DND-41 (cell line): ENCODE results near the gene HMGB2.

Source experiments
- ATAC-seq: fragments of 200-7000 bp; cut with Tn5 transposase; 3 replicates; pipeline ENCODE4 v1.9.1; 2021; ENCODE audit warnings: low read depth; ENCODE audit not compliant: insufficient read depth
- DNase-seq: peaks from one replicate; pipeline ENCODE4 v3.0.0-alpha.2; 2020
- H2AFZ ChIP-seq: 2 replicates; pipeline ENCODE4 v1.6.0; 2012; ENCODE audit warnings: low read depth, low read length
- H3K27ac ChIP-seq: 2 replicates; pipeline ENCODE4 v1.5.1; 2012; ENCODE audit warnings: low read length, inconsistent platforms
- H3K27me3 ChIP-seq: fragments of 200-600 bp; sonication (generic); 2 replicates; pipeline ENCODE4 v1.6.0; 2012; ENCODE audit warnings: low read length, mild to moderate bottlenecking, inconsistent platforms; ENCODE audit not compliant: insufficient read depth, poor library complexity
- H3K36me3 ChIP-seq: 2 replicates; pipeline ENCODE4 v1.5.1; 2012; ENCODE audit warnings: low read length, inconsistent platforms; ENCODE audit not compliant: insufficient read depth
- H3K4me1 ChIP-seq: 2 replicates; pipeline ENCODE4 v1.5.1; 2012; ENCODE audit warnings: mild to moderate bottlenecking, low read length; ENCODE audit not compliant: insufficient read depth
- H3K4me2 ChIP-seq: 2 replicates; pipeline ENCODE4 v1.6.0; 2012; ENCODE audit warnings: mild to moderate bottlenecking, moderate library complexity, low read length, inconsistent platforms; ENCODE audit not compliant: insufficient read depth
- H3K4me3 ChIP-seq, 2 experiments: fragments of 200-600 bp in 1 of 2; shearing (Covaris generic) in 1 of 2; 2 replicates each; pipeline ENCODE4 v1.5.1; 2012 to 2016; ENCODE audit warnings: inconsistent platforms in 2 of 2, low read length in 2 of 2, mild to moderate bottlenecking in 2 of 2, low read depth in 1 of 2, moderate library complexity in 1 of 2
- H3K79me2 ChIP-seq: 2 replicates; pipeline ENCODE4 v1.6.0; 2012; ENCODE audit warnings: low read length, inconsistent platforms; ENCODE audit not compliant: insufficient read depth
- H3K9ac ChIP-seq: 2 replicates; pipeline ENCODE4 v1.6.0; 2012; ENCODE audit warnings: low read depth, mild to moderate bottlenecking, inconsistent platforms, low read length, moderate library complexity
- H3K9me3 ChIP-seq: 2 replicates; pipeline ENCODE4 v1.5.1; 2012; ENCODE audit warnings: low read length, moderate library complexity, mild to moderate bottlenecking, inconsistent platforms; ENCODE audit not compliant: insufficient read depth, severe bottlenecking
- H4K20me1 ChIP-seq: 2 replicates; pipeline ENCODE4 v1.6.0; 2012; ENCODE audit warnings: low read length; ENCODE audit not compliant: insufficient read depth
- EZH2 ChIP-seq: IDR thresholded peaks from 3 replicates; pipeline ENCODE4 v1.6.1; 2012; ENCODE audit warnings: borderline replicate concordance, low read depth, mild to moderate bottlenecking, moderate library complexity, low read length, inconsistent platforms; ENCODE audit not compliant: severe bottlenecking
- TF ChIP-seq, protein P1 (sequence below): IDR thresholded peaks from 2 replicates; pipeline ENCODE4 v1.5.1; 2012; ENCODE audit warnings: borderline replicate concordance, low read length, moderate library complexity, mild to moderate bottlenecking; ENCODE audit not compliant: poor library complexity, severe bottlenecking; ENCODE audit errors: extremely low read depth

Gene HMGB2

DNA sequence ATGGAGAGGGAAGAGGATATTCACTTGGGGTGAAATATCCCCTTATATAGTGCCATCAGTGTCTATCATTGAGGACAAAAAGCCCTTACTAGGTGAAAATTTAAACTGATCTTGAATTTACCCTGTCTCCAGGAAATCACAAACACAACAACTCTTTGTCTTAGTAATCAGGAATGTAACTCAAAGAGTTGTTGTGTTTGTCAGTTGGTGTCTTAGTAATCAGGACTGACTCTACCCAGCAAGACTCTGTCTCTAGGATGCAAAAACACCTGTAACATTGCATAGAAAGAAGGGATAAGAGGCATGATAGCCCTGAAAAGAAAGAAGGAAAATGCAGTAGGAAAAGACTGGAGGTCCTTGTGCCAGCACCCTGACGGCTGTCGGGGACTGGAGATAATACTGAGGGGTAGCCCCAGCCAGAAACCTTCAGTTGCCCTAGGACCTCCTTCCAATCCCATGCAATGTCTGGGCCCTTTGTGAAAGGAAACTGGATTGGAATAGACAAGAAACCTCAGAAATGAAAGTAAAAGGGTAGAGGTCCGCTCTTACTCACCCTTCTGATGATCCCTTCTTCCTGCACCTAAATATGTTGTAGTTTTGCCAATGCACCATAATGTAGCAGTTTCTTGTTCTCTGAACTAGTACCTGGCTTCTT lies 45.3 kb downstream of the HMGB2 start:
- Histone ChIP-seq H4K20me1 (peaks cover 16% of the 10 kb centered on the region; the same call in 1 of the 2 replicates), H3K4me1 (no peaks in the 10 kb centered on the region), H3K4me2 (no peak overlapping the region), H3K27me3 (no peaks in the 10 kb centered on the region), H3K27ac (peak overlapping the region; percentile 48), H3K4me3 (no peak overlapping the region), H3K36me3 (peaks cover 24% of the 10 kb centered on the region), H3K79me2 (peaks cover 87% of the 10 kb centered on the region), H3K9me3 (peaks cover 13% of the 10 kb centered on the region), H3K9ac (no peak overlapping the region), H2AFZ (no peak overlapping the region)
- TF ChIP-seq EZH2: no peak
- TF ChIP-seq, protein P1, sequence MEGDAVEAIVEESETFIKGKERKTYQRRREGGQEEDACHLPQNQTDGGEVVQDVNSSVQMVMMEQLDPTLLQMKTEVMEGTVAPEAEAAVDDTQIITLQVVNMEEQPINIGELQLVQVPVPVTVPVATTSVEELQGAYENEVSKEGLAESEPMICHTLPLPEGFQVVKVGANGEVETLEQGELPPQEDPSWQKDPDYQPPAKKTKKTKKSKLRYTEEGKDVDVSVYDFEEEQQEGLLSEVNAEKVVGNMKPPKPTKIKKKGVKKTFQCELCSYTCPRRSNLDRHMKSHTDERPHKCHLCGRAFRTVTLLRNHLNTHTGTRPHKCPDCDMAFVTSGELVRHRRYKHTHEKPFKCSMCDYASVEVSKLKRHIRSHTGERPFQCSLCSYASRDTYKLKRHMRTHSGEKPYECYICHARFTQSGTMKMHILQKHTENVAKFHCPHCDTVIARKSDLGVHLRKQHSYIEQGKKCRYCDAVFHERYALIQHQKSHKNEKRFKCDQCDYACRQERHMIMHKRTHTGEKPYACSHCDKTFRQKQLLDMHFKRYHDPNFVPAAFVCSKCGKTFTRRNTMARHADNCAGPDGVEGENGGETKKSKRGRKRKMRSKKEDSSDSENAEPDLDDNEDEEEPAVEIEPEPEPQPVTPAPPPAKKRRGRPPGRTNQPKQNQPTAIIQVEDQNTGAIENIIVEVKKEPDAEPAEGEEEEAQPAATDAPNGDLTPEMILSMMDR: no peak
- ATAC-seq (peak; percentile 65; the same call in 2 of the 3 replicates), DNase-seq (no peak)

DNA sequence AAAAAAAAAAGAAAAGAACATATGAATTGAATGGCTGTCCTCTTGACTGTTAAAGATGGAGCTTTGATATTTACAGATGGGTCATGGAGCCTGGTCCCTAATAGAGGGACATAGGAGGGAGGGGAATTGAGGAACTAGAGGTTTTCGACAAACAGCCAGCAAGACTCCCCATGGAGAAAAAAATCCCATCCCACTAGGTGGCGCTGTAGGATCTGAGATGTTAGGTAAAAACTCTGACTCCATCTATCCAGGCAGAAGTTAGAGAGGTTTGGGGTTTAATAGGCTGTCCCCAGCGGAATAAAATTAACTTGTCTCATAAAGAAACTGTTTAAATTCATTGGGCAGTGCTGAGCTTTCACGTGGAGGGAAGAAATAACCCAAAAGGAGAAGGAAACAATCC lies 45.9 kb downstream of the HMGB2 start:
- no peak for TF ChIP-seq EZH2
- TF ChIP-seq, protein P1: peak; percentile 75
- Histone ChIP-seq H4K20me1 (peaks cover 16% of the 10 kb centered on the region; the same call in 1 of the 2 replicates), H3K27me3 (no peaks in the 10 kb centered on the region), H3K36me3 (peaks cover 19% of the 10 kb centered on the region), H3K27ac (peak overlapping the region; percentile 48; the same call in 1 of the 2 replicates), H3K4me1 (no peaks in the 10 kb centered on the region), H2AFZ (no peak overlapping the region), H3K4me3 (no peak overlapping the region), H3K4me2 (no peak overlapping the region), H3K9me3 (peaks cover 13% of the 10 kb centered on the region), H3K79me2 (peaks cover 87% of the 10 kb centered on the region), H3K9ac (no peak overlapping the region)
- DNase-seq: peak; percentile 74
- ATAC-seq: peak; percentile 77

DNA sequence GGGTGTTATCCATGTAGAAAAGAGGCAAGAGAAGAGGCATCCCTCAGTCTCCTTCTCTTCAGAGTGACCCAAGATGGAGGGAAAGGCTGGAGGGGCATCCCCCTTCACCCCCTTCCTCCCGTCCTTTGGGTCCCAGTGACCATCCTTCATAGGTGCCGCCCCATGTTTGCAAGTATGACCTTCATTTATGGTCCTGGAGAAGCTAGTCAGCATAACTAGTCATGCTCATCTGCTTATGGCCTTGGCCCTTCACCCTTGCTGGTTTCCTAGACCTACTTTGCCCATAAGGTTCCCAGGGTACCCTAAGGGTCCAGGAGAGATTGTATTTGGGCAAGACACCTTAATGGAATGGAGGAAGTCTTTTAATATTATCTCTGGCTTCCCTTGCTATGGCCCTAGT lies 46.7 kb downstream of the HMGB2 start:
- no peak for DNase-seq
- Histone ChIP-seq H3K36me3 (peaks cover 19% of the 10 kb centered on the region), H3K4me3 (no peak overlapping the region), H3K27ac (0 out of 2 replicates have a peak overlapping the region, but pooled peaks have one; percentile 5), H3K9ac (no peak overlapping the region), H3K79me2 (peaks cover 91% of the 10 kb centered on the region), H3K9me3 (peaks cover 13% of the 10 kb centered on the region), H3K27me3 (no peaks in the 10 kb centered on the region), H2AFZ (no peak overlapping the region), H4K20me1 (peaks cover 16% of the 10 kb centered on the region; the same call in 1 of the 2 replicates), H3K4me1 (no peaks in the 10 kb centered on the region), H3K4me2 (no peak overlapping the region)
- TF ChIP-seq, protein P1: no peak
- TF ChIP-seq EZH2: no peak
- ATAC-seq: no peak
